NCI-H2107 treated with DMSO at 0.1 percent for 48 hours (cell line): ENCODE data around the gene DCLK1.
A peak's percentile ranks its signal among the peaks of the same experiment; 100 is the strongest.

Source experiments
- DNase-seq: peaks from one replicate; lab custom pipeline; 2025; ENCODE audit not compliant: unreplicated experiment; lab: John Stamatoyannopoulos, UW

The DCLK1 gene

DNA sequence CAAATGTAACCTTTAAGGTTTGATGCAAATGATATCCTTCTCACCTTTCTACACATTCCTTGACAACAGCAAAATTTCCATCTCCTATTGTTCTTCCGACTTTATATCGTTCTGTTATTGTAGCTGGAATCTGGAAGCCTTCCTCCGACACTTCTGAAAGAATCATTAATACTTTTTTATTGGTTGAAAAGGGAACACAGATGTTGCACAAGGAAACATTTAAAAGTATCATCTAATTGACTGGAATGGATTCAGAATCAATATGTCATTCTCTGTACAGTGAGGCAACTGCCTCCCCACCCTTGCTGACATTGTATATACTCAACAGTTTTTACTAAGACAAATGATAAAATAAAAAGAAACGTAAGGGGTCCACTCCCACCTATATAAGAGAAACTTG is 295.2 kb downstream of the DCLK1 start:
- no peak for DNase-seq

GRCh38 chr13:35833608-35834275 is 297.4 kb downstream of the DCLK1 start:
- DNase-seq = no peak

DNA sequence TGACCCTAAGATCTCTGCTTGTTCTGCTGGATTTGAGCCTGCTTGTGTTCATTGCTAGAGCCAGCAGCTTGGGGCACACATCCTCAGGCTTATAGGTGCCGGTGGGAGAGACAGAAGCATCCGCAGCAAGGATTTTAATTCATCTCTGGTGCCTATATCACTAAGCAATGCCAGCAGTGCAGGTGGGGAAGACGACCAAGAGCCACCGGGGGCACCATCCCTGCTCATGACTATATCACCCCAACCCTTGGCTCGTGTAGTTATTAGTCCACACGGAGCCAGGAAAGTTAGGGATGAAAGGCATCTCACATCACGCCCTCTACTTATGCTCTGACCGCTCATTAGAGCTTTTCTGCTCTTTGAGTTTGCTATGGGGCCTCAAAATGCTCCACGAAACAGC is 298.2 kb downstream of the DCLK1 start:
- DNase-seq = no peak

- DNase-seq = no peak
Measured at GRCh38 chr13:35832551-35832950, 298.6 kb downstream of the DCLK1 start.

DNA sequence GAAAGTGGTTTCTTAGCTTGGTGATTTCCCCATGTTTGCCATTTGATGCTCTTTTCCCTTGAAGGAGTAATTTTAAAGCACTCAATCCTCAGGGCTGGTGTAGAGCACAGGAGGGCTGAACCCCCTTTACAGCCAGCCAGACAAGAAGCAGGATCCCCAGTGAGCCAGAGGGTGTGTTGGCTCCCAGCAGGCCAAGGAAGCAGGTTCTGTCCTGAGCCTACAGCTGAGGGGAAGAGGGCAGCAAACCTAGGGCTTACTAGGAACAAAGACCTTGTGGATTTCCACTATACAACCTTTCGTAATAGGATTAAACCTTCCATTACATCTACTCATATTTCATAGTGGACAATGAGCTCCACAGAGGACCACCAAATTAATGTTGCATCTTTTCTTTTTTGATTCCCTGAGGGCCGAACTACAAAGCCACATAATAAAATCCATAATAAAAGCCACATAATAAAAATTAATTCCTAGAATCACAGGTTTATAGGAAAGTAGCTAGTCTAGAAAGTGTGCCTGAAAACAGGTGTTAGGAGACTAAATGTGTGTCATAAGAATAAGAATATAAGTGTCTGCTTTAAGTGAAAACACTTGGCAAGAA is 300.2 kb downstream of the DCLK1 start:
- no peak for DNase-seq

DNA sequence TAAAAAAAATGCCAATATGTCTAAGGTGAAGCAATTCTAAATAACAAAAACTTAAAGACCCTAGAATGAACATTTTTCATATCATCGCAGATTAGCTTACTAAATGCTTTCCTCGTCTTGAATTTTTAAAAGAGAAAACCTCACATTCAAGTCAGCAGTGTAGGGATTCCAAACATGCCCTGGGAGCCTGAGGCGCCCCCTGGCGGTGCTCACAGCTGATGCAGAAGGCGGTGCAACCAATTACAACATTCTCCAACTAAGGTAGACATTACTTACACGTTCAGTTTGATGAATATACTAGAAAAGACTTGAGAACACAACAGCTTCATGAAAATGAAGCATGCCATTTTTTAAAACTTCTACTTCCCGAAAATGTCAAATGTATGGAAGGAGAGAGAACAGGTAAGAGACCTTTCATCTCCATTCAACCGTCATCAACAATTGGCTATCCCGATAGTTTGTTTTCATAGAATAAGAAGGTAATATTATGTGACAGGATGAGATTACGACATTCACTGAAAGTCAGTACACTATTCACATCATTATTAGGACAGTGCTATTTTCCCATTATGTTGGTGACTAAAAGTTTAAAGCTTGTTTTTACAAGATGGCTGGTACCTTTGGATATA is 304.4 kb downstream of the DCLK1 start:
- DNase-seq = no peak

DNA sequence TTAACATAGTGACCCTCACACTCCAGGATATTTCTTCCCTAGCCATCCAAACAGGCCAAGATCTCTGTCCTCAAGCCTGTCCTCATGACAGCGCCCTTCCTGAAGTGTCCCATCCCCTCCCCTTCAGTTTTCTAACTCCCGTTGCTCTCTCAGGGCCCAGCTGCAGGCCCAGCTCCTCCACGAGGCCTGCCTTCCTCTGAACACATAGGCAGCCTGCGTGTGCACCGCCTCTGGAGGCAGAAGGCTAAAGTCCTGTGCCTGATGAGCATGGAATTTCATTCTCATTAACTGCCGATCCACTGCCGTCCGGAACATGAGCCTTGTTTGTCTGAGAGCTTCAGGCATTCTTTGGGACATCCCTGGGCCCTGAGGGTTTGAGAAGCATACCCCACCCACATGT is 306.4 kb downstream of the DCLK1 start:
- DNase-seq = no peak

DNA sequence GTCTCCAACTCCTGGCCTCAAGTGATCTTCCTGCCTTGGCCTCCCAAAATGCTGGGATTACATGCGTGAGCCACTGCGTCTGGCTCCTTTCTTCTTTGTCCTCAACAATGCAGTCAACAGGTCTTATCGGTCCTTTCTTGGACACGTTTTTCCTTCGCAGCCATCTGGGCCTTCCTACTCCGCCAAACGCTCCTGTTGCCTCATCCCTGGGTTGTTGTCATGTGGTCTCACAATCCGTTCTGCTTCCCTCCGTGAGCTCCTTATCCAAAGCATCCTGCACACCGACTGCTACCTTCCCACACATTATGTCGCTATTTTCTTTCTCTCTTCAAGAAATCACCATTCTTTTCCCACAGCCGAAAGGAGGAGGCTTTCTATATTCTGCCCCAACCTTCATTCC is 306.8 kb downstream of the DCLK1 start:
- no peak for DNase-seq

DNA sequence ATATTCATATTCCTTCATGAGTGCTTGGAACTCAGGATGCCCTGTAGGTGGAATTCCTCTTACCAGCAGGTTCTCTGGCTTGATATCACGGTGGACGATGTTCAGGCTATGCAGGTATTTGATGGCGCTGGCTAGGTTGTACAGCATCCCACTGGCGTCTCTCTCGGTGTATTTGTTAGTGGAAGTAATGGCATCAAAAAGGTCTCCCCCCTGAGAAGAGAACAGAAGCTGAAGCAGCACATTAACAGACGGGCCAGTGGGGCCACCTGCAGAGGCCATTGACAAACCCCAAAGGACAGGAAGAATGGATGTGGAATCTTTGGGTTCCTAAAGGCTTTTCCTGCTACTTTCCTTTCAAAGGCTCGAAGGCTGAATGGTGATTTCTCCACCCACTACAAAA is 308.5 kb downstream of the DCLK1 start:
- no peak for DNase-seq

GRCh38 chr13:35818633-35819067 is 312.5 kb downstream of the DCLK1 start:
- peak; percentile 25 for DNase-seq

DNA sequence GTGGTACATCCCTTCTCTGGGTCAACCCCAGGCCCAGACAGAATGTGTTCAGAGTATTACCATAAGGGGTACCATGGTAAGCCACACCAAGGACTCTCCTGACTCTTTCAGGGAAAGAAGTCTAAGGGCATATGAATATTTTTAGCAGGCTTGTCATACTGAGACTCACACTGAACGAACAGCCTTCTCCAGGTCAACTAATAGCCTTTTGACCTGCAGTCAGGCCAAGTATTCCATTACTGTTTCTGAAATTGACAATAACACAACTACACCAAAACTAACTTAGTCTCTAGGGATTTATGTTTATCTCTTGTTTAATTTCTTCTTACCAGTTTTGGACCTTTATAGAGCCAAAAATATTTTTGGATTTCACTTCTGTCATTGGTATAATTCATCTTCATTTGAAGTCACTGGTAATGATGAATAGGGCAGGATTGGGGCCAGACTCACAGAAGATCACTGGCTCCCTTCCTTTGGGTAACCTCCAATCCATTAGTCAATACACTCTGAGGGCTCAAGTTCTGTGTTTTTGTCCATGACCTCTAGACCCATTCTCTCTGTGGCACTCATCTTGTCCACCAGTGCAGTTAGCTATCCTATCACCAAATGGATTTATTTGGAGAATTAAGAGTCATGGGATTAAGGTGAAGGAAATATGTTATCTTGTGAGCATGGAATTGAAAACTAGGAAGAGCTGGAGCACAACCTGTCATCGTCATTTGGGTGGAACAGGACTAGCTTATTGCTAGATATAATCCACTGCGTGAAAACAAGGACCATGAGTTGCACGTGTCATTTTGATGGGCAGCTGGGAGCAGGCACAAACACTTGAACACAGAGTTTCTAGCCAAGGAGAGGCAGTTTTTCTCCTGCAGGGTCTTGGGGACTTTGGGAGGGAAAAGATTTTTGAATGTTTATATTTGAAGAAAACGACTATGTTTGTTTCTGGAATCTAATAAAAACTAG is 313.3 kb downstream of the DCLK1 start:
- no peak for DNase-seq

DNA sequence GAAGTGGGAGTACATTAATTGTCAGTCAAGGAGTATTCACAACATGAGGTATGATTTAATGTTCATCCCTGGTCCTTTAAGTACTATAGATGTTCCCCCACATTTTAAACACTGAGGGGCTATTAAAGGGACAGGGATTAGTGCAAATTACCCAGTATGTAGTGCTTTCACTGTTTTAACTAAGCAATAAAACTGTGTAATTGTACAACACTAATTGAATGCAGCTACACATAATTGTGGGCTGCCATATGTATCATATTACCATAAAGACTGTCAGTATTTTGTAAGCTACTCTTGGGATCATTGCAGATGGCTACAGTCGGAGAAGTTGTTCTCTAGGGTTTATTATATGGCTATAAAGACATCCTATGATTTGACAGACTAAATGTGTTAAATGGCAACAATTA is 316.6 kb downstream of the DCLK1 start:
- peak; percentile 20 for DNase-seq

DNA sequence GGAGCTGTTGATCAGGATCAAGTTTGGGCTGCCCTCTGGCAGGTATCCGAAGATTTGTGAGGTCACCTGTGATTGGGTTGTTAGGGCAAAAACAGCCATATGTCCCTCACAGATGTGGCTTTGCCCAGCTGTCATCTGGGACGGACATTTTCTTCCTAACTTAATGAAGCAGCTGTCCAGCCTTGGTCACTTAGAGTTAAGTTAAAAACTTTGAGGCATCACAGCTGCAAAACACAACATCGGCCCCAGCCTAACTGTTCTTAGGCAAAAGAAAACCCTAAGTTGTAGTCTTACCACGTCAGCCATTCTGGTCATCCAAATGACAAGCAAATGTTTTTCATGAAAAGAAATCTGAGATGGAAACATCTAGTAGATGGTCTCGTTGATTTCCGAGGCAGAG is 318.4 kb downstream of the DCLK1 start:
- DNase-seq = no peak

GRCh38 chr13:35810321-35810720 is 320.9 kb downstream of the DCLK1 start:
- peak; percentile 57 for DNase-seq

DNA sequence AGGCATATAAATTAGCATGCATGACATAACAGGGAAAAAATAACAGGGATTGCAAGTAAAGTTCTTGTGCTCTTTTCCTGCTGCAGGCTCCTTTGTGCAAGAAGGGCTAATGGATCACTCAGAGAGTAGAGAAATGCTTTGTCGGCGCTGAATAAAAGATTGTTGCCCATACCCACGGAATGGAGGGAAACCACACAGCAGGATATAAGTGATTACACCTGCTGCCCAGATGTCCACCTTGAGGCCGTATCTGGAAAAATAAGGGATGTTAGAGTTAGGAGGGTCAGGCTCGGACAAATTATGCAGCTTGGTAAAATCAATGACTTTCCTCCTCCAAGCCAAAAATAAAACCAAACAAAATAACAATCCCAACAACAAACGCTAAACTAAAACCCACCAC is 322.3 kb downstream of the DCLK1 start:
- DNase-seq = no peak

DNA sequence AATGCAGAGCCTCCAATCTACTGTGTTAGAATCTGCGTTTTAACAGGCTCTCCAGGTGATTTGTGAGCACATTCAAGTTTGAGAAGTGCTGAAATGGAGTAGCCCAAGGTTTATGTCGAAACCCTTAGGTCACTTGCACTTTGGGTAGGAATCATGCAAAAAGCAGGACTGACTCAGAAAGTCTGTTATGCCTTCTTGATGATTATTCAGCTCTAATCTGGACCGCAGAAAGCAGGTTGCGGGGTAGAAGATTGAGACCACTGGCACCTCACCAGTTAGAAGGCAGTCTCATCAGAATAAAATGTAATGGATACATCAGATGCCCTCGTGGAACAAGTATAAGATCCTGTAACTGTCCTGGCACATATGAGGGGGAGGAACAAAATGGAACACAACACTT is 326.3 kb downstream of the DCLK1 start:
- DNase-seq = no peak

GRCh38 chr13:35797991-35798390 is 333.2 kb downstream of the DCLK1 start:
- DNase-seq = no peak

GRCh38 chr13:35797244-35797643 is 333.9 kb downstream of the DCLK1 start:
- no peak for DNase-seq

- DNase-seq = no peak
Measured at GRCh38 chr13:35796623-35797022, 334.6 kb downstream of the DCLK1 start.

DNA sequence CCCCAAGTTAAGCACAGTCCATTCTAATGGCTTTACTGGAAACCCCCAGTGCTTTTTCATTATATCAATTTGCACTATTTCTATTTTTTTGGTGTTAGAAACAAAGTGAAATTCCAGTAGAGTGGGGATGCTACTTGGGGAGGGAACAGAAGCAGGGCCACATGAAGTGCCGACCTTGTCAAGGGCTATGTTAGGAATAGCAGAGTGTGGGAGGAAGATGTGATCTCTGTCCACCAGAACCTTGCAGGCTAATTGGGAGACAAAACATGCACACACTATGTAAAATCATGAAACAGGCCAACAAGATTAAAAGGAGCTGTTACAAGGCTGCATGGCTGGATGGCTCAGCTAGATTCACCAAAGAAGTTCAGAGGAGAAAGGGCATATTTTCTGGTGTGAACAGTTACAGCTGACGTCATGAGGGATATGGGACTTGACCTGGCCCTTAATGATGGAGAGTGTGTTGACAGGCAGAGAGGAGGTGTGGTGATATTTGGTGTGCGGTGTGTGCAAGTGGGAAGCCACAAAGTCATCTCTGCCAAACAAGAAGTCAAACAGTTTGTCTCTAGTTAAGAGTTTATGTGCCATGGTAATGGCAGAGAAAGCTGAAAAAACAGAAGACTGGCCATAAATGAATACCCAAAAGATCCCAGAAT is 336.3 kb downstream of the DCLK1 start:
- DNase-seq = no peak

- DNase-seq = no peak
Measured at GRCh38 chr13:35793823-35794222, 337.4 kb downstream of the DCLK1 start.
